Measurements from ENCODE around the gene HSCB.
"Not testable (repeated sequence)": the region's sequence is repeated elsewhere in the genome, so short reads cannot be mapped to it uniquely, and the experiment has no call there.

Gene HSCB

GRCh38 chr22:28741200-28741784, 547 bp upstream of the HSCB start:
- DNase-seq, result no peak

GRCh38 chr22:28742562-28742962, 723 bp downstream of the HSCB start:
- no peak for DNase-seq

GRCh38 chr22:28743852-28744251, 2.0 kb downstream of the HSCB start:
- DNase-seq, result no peak

GRCh38 chr22:28750471-28750881, 8.6 kb downstream of the HSCB start:
- DNase-seq, result no peak

GRCh38 chr22:28754512-28754911, 12.7 kb downstream of the HSCB start:
- not testable (repeated sequence) for DNase-seq

- no peak for DNase-seq
Observed at GRCh38 chr22:28759861-28760560, 18.2 kb downstream of the HSCB start.

- no peak for DNase-seq
Observed at GRCh38 chr22:28761449-28761755, 19.6 kb downstream of the HSCB start.

GRCh38 chr22:28762000-28762399, 20.2 kb downstream of the HSCB start:
- DNase-seq, result not testable (repeated sequence)

- no peak for DNase-seq
Observed at GRCh38 chr22:28766628-28767027, 24.8 kb downstream of the HSCB start.

- no peak for DNase-seq
Observed at GRCh38 chr22:28768701-28769393, 27.0 kb downstream of the HSCB start.

GRCh38 chr22:28769394-28770085, 27.7 kb downstream of the HSCB start:
- no peak for DNase-seq

- no peak for DNase-seq
Observed at GRCh38 chr22:28771195-28771791, 29.5 kb downstream of the HSCB start.

GRCh38 chr22:28772633-28773460, 31.0 kb downstream of the HSCB start, which contains the start of gene CCDC117:
TSS of gene CCDC117 (plus strand) at chr22:28772695. CDS start at chr22:28772850, 155 bp downstream.
- peak; percentile 91 for DNase-seq

GRCh38 chr22:28773461-28773867, 31.6 kb downstream of the HSCB start:
- no peak for DNase-seq

GRCh38 chr22:28774378-28774777, 32.5 kb downstream of the HSCB start:
- no peak for DNase-seq

GRCh38 chr22:28779833-28780232, 38.0 kb downstream of the HSCB start:
- no peak for DNase-seq

GRCh38 chr22:28780296-28780695, 38.5 kb downstream of the HSCB start:
- no peak for DNase-seq

- DNase-seq, result no peak
Observed at GRCh38 chr22:28783786-28784671, 42.2 kb downstream of the HSCB start.

GRCh38 chr22:28788601-28789000, 46.8 kb downstream of the HSCB start:
- no peak for DNase-seq

GRCh38 chr22:28791124-28791523, 49.3 kb downstream of the HSCB start:
- no peak for DNase-seq

- no peak for DNase-seq
Observed at GRCh38 chr22:28791841-28792490, 50.1 kb downstream of the HSCB start.
